Middle frontal gyrus (tissue), 1 donor: ENCODE results near the gene CCDC171.
"Not testable (repeated sequence)": the region's sequence is repeated elsewhere in the genome, so short reads cannot be mapped to it uniquely, and the experiment has no call there.

Experiments
- DNase-seq: peaks from one replicate; pipeline ENCODE4 v3.0.0-alpha.2; 2015; ENCODE audit warnings: low spot score; ENCODE audit errors: extremely low spot score

Gene CCDC171

GRCh38 chr9:15552636-15553527 is at the start of gene CCDC171:
Gene CCDC171 (plus strand): TSS chr9:15553043. CDS start chr9:15564089, 11,046 bp downstream.
- peak; percentile 92 for DNase-seq

- no peak for DNase-seq
Observed at GRCh38 chr9:15505921-15506320, 46.9 kb upstream of the CCDC171 start.

DNA sequence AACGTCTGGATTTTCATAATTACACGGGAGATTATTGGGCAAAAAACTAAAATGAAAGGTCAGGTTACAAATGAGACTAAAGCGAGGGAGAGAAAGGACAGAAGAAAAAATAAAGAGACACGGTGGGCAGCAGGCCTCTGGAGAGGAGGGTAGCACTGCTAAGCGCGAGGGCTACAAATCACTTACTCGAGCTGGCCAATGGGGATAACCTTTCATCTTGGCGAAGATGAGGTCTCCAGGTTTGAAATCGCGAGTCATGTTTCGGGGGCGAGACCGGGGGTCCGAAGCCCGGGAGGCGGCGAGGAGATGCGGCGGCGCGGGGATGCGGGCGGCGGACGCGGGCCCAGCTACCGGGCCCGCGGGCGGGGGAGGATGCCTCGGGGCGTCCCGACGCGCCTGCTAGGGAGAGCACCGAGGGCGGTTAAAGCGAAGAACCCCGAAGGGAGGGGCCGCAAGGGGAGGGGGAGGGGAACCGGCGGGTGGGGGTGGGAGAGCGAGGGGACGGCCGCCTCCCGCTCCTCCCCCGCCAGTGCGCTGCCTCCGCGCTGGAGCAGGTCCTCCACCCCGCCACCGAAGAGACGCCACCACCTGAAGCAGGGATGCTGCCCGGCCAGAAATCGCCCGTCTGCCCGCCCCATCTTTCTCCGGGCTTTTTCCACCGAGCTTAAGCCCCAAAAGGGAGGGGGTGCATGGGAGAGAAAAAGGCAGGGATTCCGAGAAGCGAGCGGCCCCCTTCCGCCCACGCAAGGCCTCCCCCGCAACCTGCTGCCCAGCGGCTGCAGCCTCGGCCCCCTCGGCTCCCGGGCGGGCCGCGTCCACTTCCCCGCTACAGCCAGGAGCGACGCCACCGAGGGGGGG is 42.7 kb upstream of the CCDC171 start:
- DNase-seq = no peak

GRCh38 chr9:15510789-15511575 is 41.9 kb upstream of the CCDC171 start, which contains the start of gene PSIP1:
Gene PSIP1 (minus strand): TSS chr9:15510970. CDS start chr9:15510188, 782 bp downstream.
- DNase-seq = peak; percentile 64

- DNase-seq = no peak
Observed at GRCh38 chr9:15512204-15512603, 40.6 kb upstream of the CCDC171 start.

- no peak for DNase-seq
Observed at GRCh38 chr9:15512889-15513288, 40.0 kb upstream of the CCDC171 start.

- no peak for DNase-seq
Observed at GRCh38 chr9:15513335-15513734, 39.5 kb upstream of the CCDC171 start.

DNA sequence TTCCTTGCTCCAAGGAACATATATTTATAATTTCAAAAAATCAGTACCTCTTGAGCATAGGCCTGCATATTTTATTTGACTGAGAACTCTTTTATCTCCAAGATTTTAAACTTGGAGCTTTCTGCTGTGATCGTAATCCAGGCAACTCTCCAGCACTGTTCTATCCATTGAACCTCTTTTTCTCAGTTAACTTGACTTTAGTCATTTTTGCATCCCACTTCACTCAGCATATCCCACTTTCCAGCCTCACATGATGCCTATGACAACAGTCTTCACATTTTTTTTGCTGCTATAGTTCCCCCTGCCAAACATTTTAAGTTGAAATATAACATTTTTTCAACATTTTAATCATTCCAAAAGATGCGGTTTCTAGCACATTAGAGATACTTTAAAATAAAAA is 33.0 kb upstream of the CCDC171 start:
- DNase-seq = no peak

DNA sequence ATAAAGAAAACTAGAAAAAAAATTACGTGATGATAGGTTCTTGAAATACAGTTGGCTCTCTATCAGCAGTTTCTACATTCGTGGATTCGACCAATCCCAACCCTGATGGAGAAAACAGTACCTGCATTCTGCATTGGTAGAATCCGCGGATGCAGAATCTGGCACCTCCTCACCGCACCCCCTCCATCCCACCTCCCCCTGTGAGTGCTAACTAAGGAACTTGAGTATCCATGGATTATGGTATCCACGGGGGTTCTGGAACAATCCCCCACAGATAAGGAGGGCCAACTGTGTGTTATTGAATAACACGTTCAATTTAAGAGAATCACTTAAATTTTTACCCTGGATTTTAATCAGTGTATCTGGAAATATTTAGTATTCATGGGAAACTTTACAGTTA is 31.6 kb upstream of the CCDC171 start:
- DNase-seq = no peak

DNA sequence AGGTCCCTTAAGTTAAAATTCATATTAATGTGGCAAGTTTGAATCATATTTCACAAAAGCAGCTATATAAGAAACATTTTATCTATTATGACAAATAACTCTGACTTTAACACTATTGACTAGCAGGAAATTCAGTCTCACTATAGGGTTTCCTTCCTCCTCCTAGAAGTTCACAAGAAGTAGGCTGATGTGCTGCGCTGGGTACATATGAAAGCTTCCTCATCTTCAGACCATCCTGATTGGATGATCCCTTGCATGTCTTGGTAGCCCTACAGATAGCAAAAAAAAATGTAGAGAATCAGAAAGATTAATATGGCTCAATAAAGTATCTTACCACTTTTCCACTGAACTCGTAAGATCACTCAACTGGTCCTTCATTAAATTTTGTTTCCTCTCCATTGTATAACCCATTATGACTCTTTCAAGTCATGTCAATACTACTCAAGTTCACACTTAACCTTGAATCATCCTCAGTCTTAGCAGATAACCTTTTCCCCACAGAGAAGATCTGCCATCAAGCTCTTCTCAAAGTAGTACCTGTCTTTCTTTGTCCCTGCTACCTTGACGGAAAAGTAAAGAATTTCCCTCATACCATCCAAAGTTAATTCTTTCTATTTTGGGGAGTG is 30.6 kb upstream of the CCDC171 start:
- DNase-seq = no peak

GRCh38 chr9:15524845-15525455 is 27.9 kb upstream of the CCDC171 start:
- no peak for DNase-seq

DNA sequence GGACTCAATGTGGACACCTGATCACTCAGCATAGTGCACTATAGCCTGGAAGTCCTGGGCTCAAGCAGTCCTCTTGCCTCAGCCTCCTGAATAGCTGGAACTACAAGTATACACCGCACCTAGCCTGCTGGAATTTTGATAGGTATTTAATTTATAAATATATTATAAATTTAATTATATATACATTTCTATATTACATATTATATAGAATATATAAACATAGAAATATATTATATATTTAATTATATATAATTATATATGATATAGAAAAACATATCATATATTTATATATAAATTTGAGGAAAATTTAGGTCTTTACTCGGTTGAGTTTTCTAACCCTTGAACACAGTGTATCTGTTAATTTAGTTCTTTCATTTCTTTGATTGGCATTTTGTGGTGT is 26.9 kb upstream of the CCDC171 start:
- DNase-seq = no peak

- DNase-seq = not testable (repeated sequence)
Observed at GRCh38 chr9:15527035-15527434, 25.8 kb upstream of the CCDC171 start.

GRCh38 chr9:15529566-15530324 is 23.1 kb upstream of the CCDC171 start:
- no peak for DNase-seq

GRCh38 chr9:15531380-15531779 is 21.5 kb upstream of the CCDC171 start:
- DNase-seq = no peak

DNA sequence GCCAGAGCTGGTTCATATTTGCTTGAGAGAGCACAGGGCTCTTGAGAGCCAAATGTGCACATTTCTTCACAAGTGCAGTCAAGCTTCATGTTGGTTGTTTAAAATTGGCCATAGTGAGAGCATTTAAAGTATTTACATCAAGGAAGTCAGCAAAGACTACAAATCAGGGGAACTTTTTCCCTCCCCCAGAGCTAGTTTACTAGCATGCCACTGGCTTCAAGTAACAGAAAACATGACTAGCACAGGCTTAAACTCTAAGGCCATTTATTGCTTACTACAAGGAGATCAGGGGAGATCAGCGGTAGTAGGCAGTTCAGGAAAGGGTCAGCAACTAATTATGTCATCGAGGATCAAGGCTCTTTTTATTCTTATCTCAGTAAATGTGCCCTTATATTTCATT is 11.0 kb upstream of the CCDC171 start:
- DNase-seq = no peak

- DNase-seq = no peak
Observed at GRCh38 chr9:15542624-15543023, 10.2 kb upstream of the CCDC171 start.

- no peak for DNase-seq
Observed at GRCh38 chr9:15543047-15543813, 9.6 kb upstream of the CCDC171 start.

DNA sequence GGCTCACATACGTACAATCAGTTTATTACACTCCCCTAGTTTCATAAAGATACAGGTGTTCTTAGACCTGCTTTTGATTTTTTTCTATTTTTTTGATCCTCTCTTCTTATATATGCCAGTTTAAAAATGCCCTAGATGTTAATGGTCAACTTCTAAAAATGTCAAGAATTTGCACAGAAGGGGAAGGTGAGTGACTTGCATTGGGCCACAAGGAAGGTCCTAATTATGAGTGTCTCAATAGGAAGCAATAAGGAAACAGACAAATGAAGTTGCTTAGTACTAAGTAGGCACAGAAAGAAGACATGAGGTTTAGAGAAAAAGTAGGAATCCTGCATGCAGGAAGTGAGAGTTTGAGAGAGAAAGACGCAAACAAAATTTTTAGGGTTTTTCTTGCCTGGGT is 3.2 kb upstream of the CCDC171 start:
- DNase-seq = no peak
